GM19372 (cell line): ENCODE measurements around the gene ARHGEF25.
"Not testable (repeated sequence)": the region's sequence is repeated elsewhere in the genome, so short reads cannot be mapped to it uniquely, and the experiment has no call there.

Source experiments
- ATAC-seq: cut with Tn5 transposase; IDR thresholded peaks from one replicate; pipeline ENCODE4 v1.9.1; 2021; ENCODE audit warnings: mild to moderate bottlenecking, low read depth, moderate library complexity; ENCODE audit not compliant: unreplicated experiment

The ARHGEF25 gene

GRCh38 chr12:57607958-57608663 is 3.1 kb upstream of the ARHGEF25 start:
- ATAC-seq: no peak

GRCh38 chr12:57609101-57609780 is 2.0 kb upstream of the ARHGEF25 start:
- no peak for ATAC-seq

GRCh38 chr12:57609781-57610553 is 1.3 kb upstream of the ARHGEF25 start:
- no peak for ATAC-seq

GRCh38 chr12:57610554-57611107 is 604 bp upstream of the ARHGEF25 start:
- ATAC-seq: no peak

- ATAC-seq: no peak
Measured at GRCh38 chr12:57611827-57612710, 834 bp downstream of the ARHGEF25 start.

- no peak for ATAC-seq
Measured at GRCh38 chr12:57612711-57613426, 1.6 kb downstream of the ARHGEF25 start.

- ATAC-seq: no peak
Measured at GRCh38 chr12:57613427-57614109, 2.3 kb downstream of the ARHGEF25 start.

GRCh38 chr12:57614178-57614947 is 3.1 kb downstream of the ARHGEF25 start:
- ATAC-seq: peak; percentile 52

GRCh38 chr12:57614948-57615500 is 3.8 kb downstream of the ARHGEF25 start:
- no peak for ATAC-seq

GRCh38 chr12:57615637-57616036 is 4.4 kb downstream of the ARHGEF25 start:
- no peak for ATAC-seq

GRCh38 chr12:57616383-57617101 is 5.3 kb downstream of the ARHGEF25 start:
- ATAC-seq: no peak

- ATAC-seq: no peak
Measured at GRCh38 chr12:57617942-57618341, 6.7 kb downstream of the ARHGEF25 start.

- ATAC-seq: not testable (repeated sequence)
Measured at GRCh38 chr12:57618431-57618830, 7.2 kb downstream of the ARHGEF25 start.

GRCh38 chr12:57618966-57619433 is 7.8 kb downstream of the ARHGEF25 start:
- no peak for ATAC-seq

- ATAC-seq: no peak
Measured at GRCh38 chr12:57619434-57620244, 8.4 kb downstream of the ARHGEF25 start.

GRCh38 chr12:57620245-57620935 is 9.2 kb downstream of the ARHGEF25 start:
- ATAC-seq: no peak
